ENCODE data around the gene MTCL1.

The MTCL1 gene

DNA sequence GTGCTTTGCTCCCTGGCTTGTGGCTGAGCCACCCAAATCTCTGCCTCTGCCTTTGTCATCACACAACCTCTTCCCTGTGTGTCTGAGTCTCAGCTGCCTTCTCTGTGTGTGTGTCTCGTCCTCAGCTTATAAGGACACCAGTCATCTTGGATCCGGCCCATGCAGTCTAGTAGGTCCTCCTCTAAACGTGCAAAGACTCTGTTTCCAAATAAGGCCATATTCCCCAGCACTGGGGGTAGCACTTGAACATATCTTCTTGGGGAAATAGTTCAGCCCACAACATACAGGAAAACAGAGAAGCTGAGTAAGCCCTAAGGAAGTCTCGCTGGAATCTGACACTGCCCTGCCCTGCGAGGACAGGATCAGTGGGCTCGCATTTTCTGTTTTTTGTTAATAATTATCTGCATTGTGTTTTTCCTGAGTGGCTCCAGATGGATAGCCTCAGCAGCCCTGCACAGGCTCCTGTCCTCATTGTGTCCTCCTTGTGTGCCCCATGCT, 42.1 kb downstream of the MTCL1 start:
- no peak for DNase-seq (ENCODE audit: low read depth)
- H3K4me3 ChIP-seq (ENCODE audit: low read depth, low read length), result no peak overlapping the region
- TF ChIP-seq, protein P1, sequence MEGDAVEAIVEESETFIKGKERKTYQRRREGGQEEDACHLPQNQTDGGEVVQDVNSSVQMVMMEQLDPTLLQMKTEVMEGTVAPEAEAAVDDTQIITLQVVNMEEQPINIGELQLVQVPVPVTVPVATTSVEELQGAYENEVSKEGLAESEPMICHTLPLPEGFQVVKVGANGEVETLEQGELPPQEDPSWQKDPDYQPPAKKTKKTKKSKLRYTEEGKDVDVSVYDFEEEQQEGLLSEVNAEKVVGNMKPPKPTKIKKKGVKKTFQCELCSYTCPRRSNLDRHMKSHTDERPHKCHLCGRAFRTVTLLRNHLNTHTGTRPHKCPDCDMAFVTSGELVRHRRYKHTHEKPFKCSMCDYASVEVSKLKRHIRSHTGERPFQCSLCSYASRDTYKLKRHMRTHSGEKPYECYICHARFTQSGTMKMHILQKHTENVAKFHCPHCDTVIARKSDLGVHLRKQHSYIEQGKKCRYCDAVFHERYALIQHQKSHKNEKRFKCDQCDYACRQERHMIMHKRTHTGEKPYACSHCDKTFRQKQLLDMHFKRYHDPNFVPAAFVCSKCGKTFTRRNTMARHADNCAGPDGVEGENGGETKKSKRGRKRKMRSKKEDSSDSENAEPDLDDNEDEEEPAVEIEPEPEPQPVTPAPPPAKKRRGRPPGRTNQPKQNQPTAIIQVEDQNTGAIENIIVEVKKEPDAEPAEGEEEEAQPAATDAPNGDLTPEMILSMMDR (IDR thresholded peaks at IDR 0.05; ENCODE audit: low read depth, low read length, missing control alignments), result no peak

DNA sequence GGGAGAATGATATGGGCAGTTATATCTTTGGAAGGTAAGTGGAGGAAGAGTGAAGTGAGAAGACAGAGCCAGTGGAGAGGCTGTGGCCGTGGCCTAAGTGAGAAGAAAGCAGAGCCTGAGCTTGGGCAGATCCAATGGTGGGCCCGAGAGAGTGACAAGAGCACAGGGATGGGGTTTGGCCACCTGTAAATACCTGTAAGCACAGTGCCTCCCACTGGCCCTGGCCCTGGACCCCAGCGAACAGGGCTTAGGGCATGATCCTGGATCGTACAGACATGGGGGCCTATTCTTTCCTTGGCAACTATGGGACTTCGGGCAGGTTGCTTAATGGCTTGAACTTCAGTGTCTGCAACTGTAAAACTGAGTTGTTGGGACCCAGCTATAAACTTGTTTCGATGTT, 44.1 kb downstream of the MTCL1 start:
- TF ChIP-seq, protein P1 (IDR thresholded peaks at IDR 0.05; ENCODE audit: low read depth, low read length, missing control alignments), result no peak
- no peak for DNase-seq (ENCODE audit: low read depth)

DNA sequence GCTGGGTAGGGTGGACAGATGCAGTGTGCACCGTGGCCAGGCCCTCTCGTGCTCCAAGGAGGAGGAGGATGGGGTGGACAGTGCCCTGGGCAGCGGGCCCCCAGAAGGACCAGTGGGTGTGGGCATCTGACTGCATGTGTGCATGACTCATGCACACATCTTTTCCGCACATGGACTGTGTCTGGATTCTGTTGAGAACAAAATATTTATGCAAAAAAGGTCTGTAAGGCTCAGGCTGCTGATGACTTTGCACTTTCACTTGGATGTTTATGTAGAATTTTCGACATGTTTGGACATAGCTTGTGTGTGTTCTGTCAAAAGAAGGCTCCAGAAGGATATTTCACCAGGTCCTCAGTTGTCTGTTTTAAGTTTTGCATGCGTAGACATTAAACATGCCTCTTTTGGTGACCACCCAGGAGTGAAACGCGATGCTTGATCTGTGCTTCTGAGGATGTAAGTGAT, 45.6 kb downstream of the MTCL1 start:
- TF ChIP-seq, protein P1 (IDR thresholded peaks at IDR 0.05; ENCODE audit: low read depth, low read length, missing control alignments), result no peak
- no peak overlapping the region for H3K4me3 ChIP-seq (ENCODE audit: low read depth, low read length)

More for the DNA sequence above, 44.1 kb downstream of the MTCL1 start:
- H3K4me3 ChIP-seq (ENCODE audit: low read depth, low read length), result no peak overlapping the region

DNA sequence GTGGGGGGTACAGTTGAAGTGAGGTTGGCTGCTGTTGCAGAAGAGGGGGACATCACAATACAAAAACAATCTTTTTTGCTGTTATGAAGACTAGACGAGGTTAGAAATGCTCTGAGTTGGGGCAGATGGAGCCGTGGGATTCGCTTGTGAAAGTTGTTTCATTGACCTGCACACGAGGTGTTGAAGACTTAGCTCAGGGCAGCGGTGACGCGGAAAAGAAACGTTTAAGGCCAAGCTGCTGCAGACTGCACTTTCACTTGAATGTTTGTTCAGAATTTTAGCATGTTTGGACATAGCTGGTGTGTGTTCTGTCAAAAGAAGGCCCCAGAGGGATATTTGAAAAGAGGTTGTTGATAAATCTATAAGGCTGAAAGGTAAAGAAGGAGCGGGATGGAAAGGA, 46.3 kb downstream of the MTCL1 start:
- DNase-seq (ENCODE audit: low read depth), result no peak
- TF ChIP-seq, protein P1 (IDR thresholded peaks at IDR 0.05; ENCODE audit: low read depth, low read length, missing control alignments), result no peak
- no peak overlapping the region for H3K4me3 ChIP-seq (ENCODE audit: low read depth, low read length)

More for the DNA sequence above, 45.6 kb downstream of the MTCL1 start:
- no peak for DNase-seq (ENCODE audit: low read depth)

DNA sequence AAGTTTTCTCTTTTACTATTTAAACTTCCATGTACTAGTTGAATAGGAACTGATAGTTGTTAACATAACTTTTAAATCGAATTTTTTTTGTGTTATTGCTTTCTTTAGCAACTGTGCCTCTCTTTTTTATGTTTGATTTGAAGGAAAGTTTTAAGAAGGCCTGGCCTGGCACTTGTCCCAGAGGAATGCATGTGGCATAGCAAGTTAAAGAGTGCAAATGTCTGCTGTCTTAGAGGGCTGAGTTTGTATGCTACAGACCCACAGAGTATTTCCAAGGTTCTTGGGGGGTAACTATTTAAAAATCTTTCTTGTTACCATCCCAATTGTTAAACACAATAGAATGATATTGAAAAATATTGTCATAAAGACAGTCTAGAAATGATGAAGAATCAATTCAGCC, 47.0 kb downstream of the MTCL1 start:
- no peak for DNase-seq (ENCODE audit: low read depth)
- TF ChIP-seq, protein P1 (IDR thresholded peaks at IDR 0.05; ENCODE audit: low read depth, low read length, missing control alignments), result no peak
- H3K4me3 ChIP-seq (ENCODE audit: low read depth, low read length), result no peak overlapping the region

DNA sequence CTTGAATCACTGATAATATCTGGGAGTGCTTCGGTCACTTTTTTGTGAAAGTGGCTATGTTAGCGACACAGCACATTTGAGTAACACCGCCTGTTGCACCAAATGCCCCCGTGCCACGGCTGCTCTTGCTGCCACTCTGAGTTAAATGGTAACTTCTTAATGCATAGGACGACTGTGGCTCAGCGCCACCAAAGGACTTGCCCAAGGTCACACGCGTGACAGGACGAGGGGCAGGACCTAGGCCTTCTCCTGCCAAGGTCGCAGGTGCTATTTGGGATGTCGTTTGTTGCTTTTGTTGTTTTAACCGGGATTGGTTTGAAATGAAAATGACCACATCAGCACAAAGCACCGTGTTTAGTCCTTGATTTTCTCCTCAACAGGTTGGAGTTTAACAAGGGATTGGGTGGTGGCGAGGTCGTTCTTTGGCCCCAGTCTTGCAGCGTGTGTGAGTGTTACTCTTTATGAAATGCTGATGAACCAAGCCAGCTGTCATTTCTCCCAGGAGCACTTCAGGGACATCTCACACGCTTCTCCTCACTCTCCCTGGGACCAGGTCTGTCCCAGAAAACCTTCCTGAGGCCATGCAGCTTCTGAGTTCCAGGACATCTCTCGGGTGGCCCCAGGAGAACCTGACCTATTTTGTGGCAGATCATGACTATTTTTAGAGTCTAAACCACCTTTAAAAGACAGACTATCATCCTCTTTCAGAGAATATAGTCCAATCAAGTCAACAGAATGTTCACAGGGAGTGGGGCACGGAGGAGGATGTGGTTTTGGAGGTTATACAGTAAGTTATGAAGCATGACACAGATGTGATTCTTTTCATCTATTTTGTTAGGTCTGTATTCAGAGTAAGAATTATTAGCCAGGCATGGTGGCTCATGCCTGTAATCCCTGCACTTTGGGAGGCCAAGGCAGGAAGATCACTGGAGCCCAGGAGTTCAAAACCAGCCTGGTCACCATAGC, 49.9 kb downstream of the MTCL1 start:
- no peak for DNase-seq (ENCODE audit: low read depth)
- TF ChIP-seq, protein P1 (IDR thresholded peaks at IDR 0.05; ENCODE audit: low read depth, low read length, missing control alignments), result no peak
- no peak overlapping the region for H3K4me3 ChIP-seq (ENCODE audit: low read depth, low read length)
